Panc1 (cell line): Measurements from ENCODE around the gene AAK1.
"Not testable (repeated sequence)": the region's sequence is repeated elsewhere in the genome, so short reads cannot be mapped to it uniquely, and the experiment has no call there.

Experiments
- SIN3A ChIP-seq: IDR thresholded peaks from 2 replicates; pipeline ENCODE4 v1.6.1; 2012; ENCODE audit warnings: low read depth, mild to moderate bottlenecking, low read length, moderate library complexity, borderline replicate concordance; ENCODE audit not compliant: insufficient read depth
- TF ChIP-seq, protein P1 (sequence below): fragments of 450-650 bp; IDR thresholded peaks from 2 replicates; pipeline ENCODE4 v1.5.1; 2017; ENCODE audit warnings: mild to moderate bottlenecking

DNA sequence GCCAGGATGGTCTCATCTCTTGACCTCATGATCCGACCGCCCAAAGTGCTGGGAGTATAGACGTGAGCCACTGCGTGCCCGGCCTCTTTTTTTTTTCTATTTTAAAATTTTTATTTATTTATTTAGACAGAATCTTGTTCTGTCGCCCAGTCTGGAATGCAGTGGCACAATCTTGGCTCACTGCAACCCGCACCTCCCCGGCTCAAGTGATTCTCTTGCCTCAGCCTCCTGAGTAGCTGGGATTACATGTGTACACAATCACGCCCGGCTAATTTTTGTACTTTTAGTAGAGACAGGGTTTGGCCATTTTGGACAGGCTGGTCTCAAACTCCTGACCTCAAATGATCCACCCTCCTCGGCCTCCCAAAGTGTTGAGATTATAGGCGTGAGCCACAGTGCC lies 93.0 kb downstream of the AAK1 start:
- TF ChIP-seq, protein P1, sequence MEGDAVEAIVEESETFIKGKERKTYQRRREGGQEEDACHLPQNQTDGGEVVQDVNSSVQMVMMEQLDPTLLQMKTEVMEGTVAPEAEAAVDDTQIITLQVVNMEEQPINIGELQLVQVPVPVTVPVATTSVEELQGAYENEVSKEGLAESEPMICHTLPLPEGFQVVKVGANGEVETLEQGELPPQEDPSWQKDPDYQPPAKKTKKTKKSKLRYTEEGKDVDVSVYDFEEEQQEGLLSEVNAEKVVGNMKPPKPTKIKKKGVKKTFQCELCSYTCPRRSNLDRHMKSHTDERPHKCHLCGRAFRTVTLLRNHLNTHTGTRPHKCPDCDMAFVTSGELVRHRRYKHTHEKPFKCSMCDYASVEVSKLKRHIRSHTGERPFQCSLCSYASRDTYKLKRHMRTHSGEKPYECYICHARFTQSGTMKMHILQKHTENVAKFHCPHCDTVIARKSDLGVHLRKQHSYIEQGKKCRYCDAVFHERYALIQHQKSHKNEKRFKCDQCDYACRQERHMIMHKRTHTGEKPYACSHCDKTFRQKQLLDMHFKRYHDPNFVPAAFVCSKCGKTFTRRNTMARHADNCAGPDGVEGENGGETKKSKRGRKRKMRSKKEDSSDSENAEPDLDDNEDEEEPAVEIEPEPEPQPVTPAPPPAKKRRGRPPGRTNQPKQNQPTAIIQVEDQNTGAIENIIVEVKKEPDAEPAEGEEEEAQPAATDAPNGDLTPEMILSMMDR: not testable (repeated sequence)
- TF ChIP-seq SIN3A: not testable (repeated sequence)
